ENCODE data around the gene ZFYVE28.

GRCh38 chr4:2459589-2460349 is 41.3 kb upstream of the ZFYVE28 start:
- TF ChIP-seq TAF1 (IDR thresholded peaks at IDR 0.05; ENCODE audit: low read depth, low read length) (no peak), POLR2A (IDR thresholded peaks at IDR 0.05; ENCODE audit: low read depth, low read length) (no peak), POLR2AphosphoS5 (IDR thresholded peaks at IDR 0.05; ENCODE audit: low read depth, low read length) (no peak), SPI1 (IDR thresholded peaks at IDR 0.05; ENCODE audit: low read depth, low read length) (no peak)
